ENCODE measurements around the gene GTPBP3. TPM values are rescaled to one million over a fixed set of nuclear protein-coding genes. Genes with fewer than 3 reads are reported as not detected.
A peak's percentile ranks its signal among the peaks of the same experiment; 100 is the strongest.
"Not testable (repeated sequence)": the region's sequence is repeated elsewhere in the genome, so short reads cannot be mapped to it uniquely, and the experiment has no call there.

Gene GTPBP3
- total and polyA plus RNA-seq, 12 donors, result 8.0 to 12.8 (median 9.8) TPM

DNA sequence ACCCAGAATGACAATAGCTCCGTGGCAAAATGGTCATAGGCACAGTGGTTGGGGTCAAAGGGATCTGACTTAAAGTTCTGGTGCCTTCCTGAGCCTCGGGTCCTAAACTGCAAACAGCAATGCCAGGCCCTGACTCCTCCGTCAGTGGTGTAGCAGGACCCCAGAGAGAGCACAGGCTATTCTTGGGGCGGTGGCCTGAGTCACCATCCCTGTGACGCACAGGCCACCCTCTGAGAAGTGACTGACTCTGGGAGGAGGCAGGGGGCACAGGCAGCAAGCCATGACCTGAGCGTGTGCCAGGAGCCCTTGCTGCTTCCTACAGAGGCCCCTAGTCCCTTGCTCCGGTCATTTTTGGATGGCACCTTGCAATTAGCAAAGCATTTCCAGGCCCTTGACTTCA, 21.0 kb downstream of the GTPBP3 start:
- DNase-seq, result no peak
- Histone ChIP-seq H3K27ac (peak overlapping the region in 9 of 10 donors; percentile 1 to 77 (median 34)), H3K4me1 (peaks cover 0 to 24% (median 5%) of the 10 kb centered on the region in 9 donors), H3K27me3 (no peaks in the 10 kb centered on the region), H3K4me3 (no peak overlapping the region), H3K9me3 (no peaks in the 10 kb centered on the region), H3K36me3 (no peaks in the 10 kb centered on the region)
- WGBS, 2 donors, result 65 to 69% methylated on average over 7 of the region's 7 CpGs
- intact Hi-C loops (cut with DNase I), result no loop called here
- TF ChIP-seq, protein P1, sequence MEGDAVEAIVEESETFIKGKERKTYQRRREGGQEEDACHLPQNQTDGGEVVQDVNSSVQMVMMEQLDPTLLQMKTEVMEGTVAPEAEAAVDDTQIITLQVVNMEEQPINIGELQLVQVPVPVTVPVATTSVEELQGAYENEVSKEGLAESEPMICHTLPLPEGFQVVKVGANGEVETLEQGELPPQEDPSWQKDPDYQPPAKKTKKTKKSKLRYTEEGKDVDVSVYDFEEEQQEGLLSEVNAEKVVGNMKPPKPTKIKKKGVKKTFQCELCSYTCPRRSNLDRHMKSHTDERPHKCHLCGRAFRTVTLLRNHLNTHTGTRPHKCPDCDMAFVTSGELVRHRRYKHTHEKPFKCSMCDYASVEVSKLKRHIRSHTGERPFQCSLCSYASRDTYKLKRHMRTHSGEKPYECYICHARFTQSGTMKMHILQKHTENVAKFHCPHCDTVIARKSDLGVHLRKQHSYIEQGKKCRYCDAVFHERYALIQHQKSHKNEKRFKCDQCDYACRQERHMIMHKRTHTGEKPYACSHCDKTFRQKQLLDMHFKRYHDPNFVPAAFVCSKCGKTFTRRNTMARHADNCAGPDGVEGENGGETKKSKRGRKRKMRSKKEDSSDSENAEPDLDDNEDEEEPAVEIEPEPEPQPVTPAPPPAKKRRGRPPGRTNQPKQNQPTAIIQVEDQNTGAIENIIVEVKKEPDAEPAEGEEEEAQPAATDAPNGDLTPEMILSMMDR (IDR thresholded peaks at IDR 0.05), result no peak
- ATAC-seq, result peak in 7 of 8 donors; percentile 50 to 85 (median 73)

DNA sequence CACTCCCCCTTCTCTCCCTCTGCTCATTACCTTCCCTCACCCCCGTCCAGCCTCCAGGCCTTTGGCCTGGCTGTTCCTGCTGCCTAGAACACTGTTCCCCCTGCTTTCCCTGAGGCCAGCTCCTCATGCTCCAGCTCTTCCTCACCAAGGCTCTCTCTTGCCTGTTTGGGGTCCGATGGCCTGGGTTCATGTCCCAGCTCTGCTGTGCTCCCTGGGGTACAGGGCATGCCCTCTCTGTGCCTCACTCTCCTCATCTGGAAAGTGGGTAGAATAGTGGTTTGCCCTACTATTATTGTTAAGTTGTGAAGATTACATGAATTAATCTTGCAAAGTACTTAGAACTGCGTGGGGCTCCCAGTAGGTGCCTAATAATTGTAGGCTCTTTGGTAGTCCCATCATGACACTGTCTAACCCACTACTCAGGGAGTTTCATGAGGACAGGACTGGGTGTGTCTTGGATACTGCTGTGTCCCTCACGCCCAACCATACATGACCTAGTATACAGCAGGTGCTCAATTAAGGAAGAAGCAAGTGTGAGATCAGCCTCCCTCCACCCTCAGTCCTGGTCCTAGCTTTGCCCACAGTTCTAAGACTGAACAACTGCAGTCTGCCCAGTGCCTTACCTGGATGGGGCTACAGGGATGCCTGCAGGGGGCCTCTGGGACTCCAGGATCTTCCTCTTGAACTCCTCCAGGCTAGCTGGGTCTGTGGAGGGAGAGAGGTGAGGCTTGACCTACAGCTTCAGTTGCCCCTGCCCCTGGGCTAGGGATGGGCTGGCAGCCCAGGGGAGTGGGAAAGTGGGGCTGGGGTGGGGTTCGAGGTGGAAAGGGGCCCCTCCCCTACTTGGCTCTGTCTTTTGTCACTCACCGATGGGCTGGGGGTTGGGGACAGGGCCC, 22.8 kb downstream of the GTPBP3 start:
- intact Hi-C loops (cut with DNase I), result no loop called here
- Histone ChIP-seq H3K27me3 (no peaks in the 10 kb centered on the region), H3K4me1 (peaks cover 0 to 19% (median 5%) of the 10 kb centered on the region in 9 donors), H3K36me3 (no peaks in the 10 kb centered on the region), H3K27ac (no peak overlapping the region), H3K9me3 (no peaks in the 10 kb centered on the region), H3K4me3 (no peak overlapping the region)
- TF ChIP-seq, protein P1 (IDR thresholded peaks at IDR 0.05), result no peak
- 86% methylated on average over 6 of the region's 6 CpGs for WGBS, 2 donors
- ATAC-seq, result no peak
- DNase-seq, result no peak

DNA sequence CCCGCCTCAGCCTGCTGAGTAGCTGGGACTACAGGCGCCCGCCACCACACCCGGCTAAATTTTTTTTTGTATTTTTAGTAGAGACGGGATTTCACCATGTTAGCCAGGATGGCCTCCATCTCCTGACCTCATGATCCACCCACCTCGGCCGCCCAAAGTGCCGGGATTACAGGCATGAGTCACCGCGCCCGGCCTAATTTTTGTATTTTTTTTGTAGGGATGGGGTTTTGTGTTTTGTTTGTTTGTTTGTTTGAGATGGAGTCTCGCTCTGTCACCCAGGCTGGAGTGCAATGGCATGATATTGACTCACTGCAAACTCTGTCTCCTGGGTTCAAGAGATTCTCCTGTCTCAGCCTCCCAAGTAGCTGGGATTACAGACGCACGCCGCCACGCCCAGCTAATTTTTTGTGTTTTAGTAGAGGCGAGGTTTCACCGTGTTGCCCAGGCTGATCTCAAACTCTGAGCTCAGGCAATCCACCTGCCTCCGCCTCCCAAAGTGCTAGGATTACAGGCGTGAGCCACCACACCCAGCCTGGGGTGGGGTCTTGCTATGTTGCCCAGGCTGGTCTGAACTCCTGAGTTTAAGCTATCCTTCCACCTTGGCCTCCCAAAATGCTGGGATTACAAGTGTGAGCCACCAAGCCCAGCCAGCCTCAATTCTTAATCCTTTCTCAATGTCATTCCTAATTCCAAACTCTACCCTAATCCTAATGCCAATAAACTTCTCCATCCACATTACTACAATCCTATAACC, 26.7 kb downstream of the GTPBP3 start:
- ATAC-seq; H3K4me3 ChIP-seq; H3K4me1 ChIP-seq; DNase-seq; H3K27ac ChIP-seq; H3K27me3 ChIP-seq; intact Hi-C loops (cut with DNase I); H3K36me3 ChIP-seq; H3K9me3 ChIP-seq: not testable (repeated sequence)
- WGBS, 2 donors, result 90 to 96% methylated on average over 20 of the region's 20 CpGs

DNA sequence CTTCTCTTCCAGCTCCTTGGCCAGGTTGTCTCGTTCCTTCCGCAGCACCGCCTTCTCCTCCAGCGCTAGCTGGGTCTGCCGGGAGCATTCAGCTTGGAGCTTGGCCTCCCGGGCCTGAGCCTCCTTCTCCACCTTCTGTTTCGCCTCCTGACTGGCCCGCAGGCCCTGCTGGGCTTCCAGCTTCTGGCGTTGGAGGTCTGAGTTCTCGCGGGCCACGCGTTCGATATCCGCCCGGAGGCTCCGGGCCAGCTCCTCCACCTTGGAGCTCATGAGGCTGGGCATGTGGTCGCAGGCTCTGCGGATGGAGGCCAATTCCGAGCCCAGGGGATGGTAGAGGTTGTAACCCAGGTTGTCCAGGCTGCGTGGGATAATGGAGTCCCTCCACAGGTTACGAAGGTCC, 28.0 kb downstream of the GTPBP3 start:
- intact Hi-C loops (cut with DNase I), result no loop called here
- no peak overlapping the region for H3K27ac ChIP-seq
- H3K4me1 ChIP-seq, result peaks cover 0 to 10% (median 0%) of the 10 kb centered on the region in 9 donors
- H3K27me3 ChIP-seq, result no peaks in the 10 kb centered on the region
- WGBS, 2 donors, result 95 to 97% methylated on average over 22 of the region's 22 CpGs
- no peaks in the 10 kb centered on the region for H3K36me3 ChIP-seq
- TF ChIP-seq, protein P1 (IDR thresholded peaks at IDR 0.05), result no peak
- DNase-seq, result no peak
- no peaks in the 10 kb centered on the region for H3K9me3 ChIP-seq
- ATAC-seq, result no peak
- H3K4me3 ChIP-seq, result no peak overlapping the region
